Activated CD4-positive, alpha-beta T cell treated with anti-CD3 and anti-CD28 coated beads, Interleukin-10, Interleukin-2, amounts not matched to agents 100 ng/mL and 50 ng/mL, durations not matched to agents 16 hours and 8 hours (primary cell): ENCODE results near the gene CRYBB1.

Source experiments
- DNase-seq: peaks from one replicate; pipeline ENCODE4 v3.0.0-alpha.2; 2020

The CRYBB1 gene

GRCh38 chr22:26602127-26602526, 15.7 kb downstream of the CRYBB1 start:
- DNase-seq, result no peak

GRCh38 chr22:26601726-26602125, 16.1 kb downstream of the CRYBB1 start:
- DNase-seq, result no peak

GRCh38 chr22:26599505-26599904, 18.3 kb downstream of the CRYBB1 start:
- no peak for DNase-seq

- DNase-seq, result no peak
Observed at GRCh38 chr22:26597480-26597879, 20.3 kb downstream of the CRYBB1 start.

- no peak for DNase-seq
Observed at GRCh38 chr22:26597026-26597425, 20.8 kb downstream of the CRYBB1 start.

- no peak for DNase-seq
Observed at GRCh38 chr22:26593763-26594162, 24.1 kb downstream of the CRYBB1 start.

GRCh38 chr22:26592421-26592891, 25.4 kb downstream of the CRYBB1 start:
- peak; percentile 79 for DNase-seq

GRCh38 chr22:26589845-26590736, 27.7 kb downstream of the CRYBB1 start, which contains the start of gene TPST2:
Gene TPST2 (minus strand): TSS chr22:26590132. CDS start chr22:26541630, 48,502 bp downstream.
- DNase-seq, result peak; percentile 82

GRCh38 chr22:26589367-26589844, 28.4 kb downstream of the CRYBB1 start:
- peak; percentile 21 for DNase-seq

GRCh38 chr22:26588729-26589366, 29.0 kb downstream of the CRYBB1 start:
- DNase-seq, result no peak

GRCh38 chr22:26587991-26588613, 29.7 kb downstream of the CRYBB1 start:
- no peak for DNase-seq

- no peak for DNase-seq
Observed at GRCh38 chr22:26586556-26587325, 31.1 kb downstream of the CRYBB1 start.

GRCh38 chr22:26585104-26585790, 32.6 kb downstream of the CRYBB1 start:
- DNase-seq, result no peak

- no peak for DNase-seq
Observed at GRCh38 chr22:26584010-26584409, 33.8 kb downstream of the CRYBB1 start.

GRCh38 chr22:26581633-26582168, 36.1 kb downstream of the CRYBB1 start:
- no peak for DNase-seq

GRCh38 chr22:26581026-26581425, 36.8 kb downstream of the CRYBB1 start:
- no peak for DNase-seq

GRCh38 chr22:26580240-26580962, 37.4 kb downstream of the CRYBB1 start:
- no peak for DNase-seq

- peak; percentile 64 for DNase-seq
Observed at GRCh38 chr22:26579331-26579886, 38.4 kb downstream of the CRYBB1 start.

- DNase-seq, result no peak
Observed at GRCh38 chr22:26577081-26577480, 40.7 kb downstream of the CRYBB1 start.

GRCh38 chr22:26576026-26576680, 41.7 kb downstream of the CRYBB1 start:
- no peak for DNase-seq
